ENCODE data around the gene PRLR. TPM values are rescaled to one million over a fixed set of nuclear protein-coding genes. Genes with fewer than 3 reads are reported as not detected.
A peak's percentile ranks its signal among the peaks of the same experiment; 100 is the strongest.

The PRLR gene
- total RNA-seq, 2 experiments from 2014 or later: 0.02 TPM; not detected in 1

DNA sequence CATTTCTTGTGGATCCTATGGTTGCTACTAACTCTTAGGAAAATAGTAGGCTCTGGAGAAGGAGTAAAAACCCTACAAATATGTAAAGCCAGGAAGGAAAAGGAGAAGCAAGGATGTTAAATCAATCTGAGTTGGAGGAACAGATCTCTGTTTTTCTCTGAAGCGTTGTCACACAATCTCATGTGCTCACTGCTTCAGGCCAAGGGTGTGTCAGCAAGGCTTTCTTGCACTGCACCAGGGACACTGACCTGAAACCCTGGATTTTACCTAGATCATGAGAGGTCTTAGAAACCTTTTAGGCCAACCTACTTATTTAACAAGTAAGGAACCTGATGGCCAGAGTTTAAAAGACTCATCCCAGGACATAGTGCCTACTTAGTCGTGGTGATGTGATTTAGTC is 170.1 kb downstream of the PRLR start:
- Mint-ChIP-seq H3K4me3 (no peak overlapping the region), H3K27ac (no peak overlapping the region), H3K36me3 (ENCODE audit: low read depth) (no peaks in the 10 kb centered on the region), H3K4me1 (peaks cover 9% of the 10 kb centered on the region), H3K9me3 (ENCODE audit: low read depth) (no peaks in the 10 kb centered on the region), H3K27me3 (peaks cover 36% of the 10 kb centered on the region)
- CTCF ChIA-PET: no interaction called here
- DNase-seq: no peak
- POLR2A ChIA-PET: no interaction called here
- intact Hi-C loops (cut with DNase I, micrococcal nuclease): no loop called here
- ATAC-seq: no peak

DNA sequence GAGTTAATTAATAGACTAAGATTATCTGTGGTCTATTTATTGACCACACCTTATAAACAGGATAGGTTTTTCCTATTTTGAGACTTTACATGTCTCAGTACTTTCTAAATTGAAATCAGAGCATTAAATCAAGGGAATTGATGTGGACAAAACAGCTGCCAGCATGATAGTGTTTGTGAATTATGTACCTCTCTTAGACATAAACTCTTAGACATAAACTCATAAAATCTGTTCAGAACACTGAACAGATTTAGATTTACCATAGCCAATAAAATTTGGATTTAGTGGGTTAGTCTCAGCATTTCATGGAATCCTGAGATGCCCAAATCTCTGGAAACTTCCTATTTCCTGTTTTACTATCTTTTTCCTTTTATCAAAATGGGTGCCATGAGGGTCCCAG is 171.0 kb downstream of the PRLR start:
- H3K27me3 Mint-ChIP-seq: peaks cover 35% of the 10 kb centered on the region

GRCh38 chr5:35058374-35058788 is 171.9 kb downstream of the PRLR start:
- Mint-ChIP-seq H3K27me3 (peaks cover 39% of the 10 kb centered on the region), H3K9me3 (ENCODE audit: low read depth) (no peaks in the 10 kb centered on the region), H3K4me3 (no peak overlapping the region), H3K27ac (no peak overlapping the region), H3K4me1 (peaks cover 9% of the 10 kb centered on the region), H3K36me3 (ENCODE audit: low read depth) (no peaks in the 10 kb centered on the region)
- ChIA-PET CTCF (no interaction called here), POLR2A (no interaction called here)
- DNase-seq (peak; percentile 5), ATAC-seq (peak; percentile 87)
- intact Hi-C loops (cut with DNase I, micrococcal nuclease): loop anchor here in 1 of 2 experiments (1.0 to 2.0 kb wide), 3 partner anchors 72 to 794 kb away; no protein-coding TSS in a partner anchor

More for the DNA sequence above, 171.0 kb downstream of the PRLR start:
- H3K36me3 Mint-ChIP-seq (ENCODE audit: low read depth): no peaks in the 10 kb centered on the region
- ChIA-PET POLR2A (interaction anchor here (0.6 kb wide), 1 partner anchor 850 kb away, joined by 4 read pairs; no protein-coding TSS in a partner anchor), CTCF (no interaction called here)
- H3K4me1 Mint-ChIP-seq: peaks cover 9% of the 10 kb centered on the region
- intact Hi-C loops (cut with DNase I, micrococcal nuclease): loop anchor here in 1 of 2 experiments (2.0 kb wide), 2 partner anchors 260 to 794 kb away; no protein-coding TSS in a partner anchor
- ATAC-seq: no peak
- no peaks in the 10 kb centered on the region for H3K9me3 Mint-ChIP-seq (ENCODE audit: low read depth)
- DNase-seq: no peak
- H3K27ac Mint-ChIP-seq: no peak overlapping the region
- no peak overlapping the region for H3K4me3 Mint-ChIP-seq

DNA sequence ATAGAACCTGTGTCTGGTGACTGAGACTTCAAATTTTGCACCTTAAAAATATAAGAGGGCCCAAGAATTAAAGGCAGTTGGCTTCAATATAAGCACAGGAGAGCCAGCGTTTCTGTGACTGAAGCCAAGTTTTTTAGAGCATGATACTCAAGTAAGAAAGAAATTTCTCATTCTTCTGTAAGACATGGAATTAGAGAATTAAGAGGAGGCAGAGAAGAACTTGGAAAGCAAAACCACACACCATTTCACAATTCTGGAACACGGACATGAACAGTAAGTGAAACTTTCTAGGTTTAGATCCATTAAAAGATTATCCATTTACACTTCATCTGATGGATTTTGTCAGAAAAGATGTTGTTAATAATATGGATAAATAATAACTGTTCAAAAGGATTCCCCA is 173.6 kb downstream of the PRLR start:
- H3K4me3 Mint-ChIP-seq: no peak overlapping the region
- H3K4me1 Mint-ChIP-seq: peaks cover 9% of the 10 kb centered on the region
- ChIA-PET POLR2A (no interaction called here), CTCF (no interaction called here)
- H3K27me3 Mint-ChIP-seq: peaks cover 37% of the 10 kb centered on the region
- no peak for ATAC-seq
- intact Hi-C loops (cut with DNase I, micrococcal nuclease): no loop called here
- no peaks in the 10 kb centered on the region for H3K36me3 Mint-ChIP-seq (ENCODE audit: low read depth)
- no peak for DNase-seq
- no peaks in the 10 kb centered on the region for H3K9me3 Mint-ChIP-seq (ENCODE audit: low read depth)
- H3K27ac Mint-ChIP-seq: no peak overlapping the region

GRCh38 chr5:35052838-35053237 is 177.4 kb downstream of the PRLR start:
- Mint-ChIP-seq H3K9me3 (ENCODE audit: low read depth) (no peaks in the 10 kb centered on the region), H3K27ac (no peak overlapping the region), H3K36me3 (ENCODE audit: low read depth) (no peaks in the 10 kb centered on the region), H3K4me1 (peaks cover 2% of the 10 kb centered on the region), H3K4me3 (no peak overlapping the region), H3K27me3 (peaks cover 40% of the 10 kb centered on the region)
- no peak for ATAC-seq
- intact Hi-C loops (cut with DNase I, micrococcal nuclease): no loop called here
- DNase-seq: no peak
- ChIA-PET CTCF (no interaction called here), POLR2A (no interaction called here)

- H3K36me3 Mint-ChIP-seq (ENCODE audit: low read depth): no peaks in the 10 kb centered on the region
- no peak for ATAC-seq
- CTCF ChIA-PET: no interaction called here
Measured at GRCh38 chr5:35050541-35051126, 179.7 kb downstream of the PRLR start.

GRCh38 chr5:35048910-35049309 is 181.4 kb downstream of the PRLR start:
- Mint-ChIP-seq H3K4me3 (no peak overlapping the region), H3K27me3 (peaks cover 29% of the 10 kb centered on the region), H3K27ac (no peak overlapping the region), H3K4me1 (no peaks in the 10 kb centered on the region), H3K36me3 (ENCODE audit: low read depth) (no peaks in the 10 kb centered on the region), H3K9me3 (ENCODE audit: low read depth) (no peaks in the 10 kb centered on the region)
- ChIA-PET CTCF (interaction anchor here (0.7 kb wide), 1 partner anchor 1340 kb away, joined by 4 read pairs; no protein-coding TSS in a partner anchor), POLR2A (no interaction called here)
- intact Hi-C loops (cut with DNase I, micrococcal nuclease): no loop called here
- DNase-seq: no peak
- ATAC-seq: no peak

More at GRCh38 chr5:35050541-35051126, 179.7 kb downstream of the PRLR start:
- H3K4me1 Mint-ChIP-seq: no peaks in the 10 kb centered on the region
- H3K9me3 Mint-ChIP-seq (ENCODE audit: low read depth): no peaks in the 10 kb centered on the region
- H3K4me3 Mint-ChIP-seq: no peak overlapping the region
- no peak for DNase-seq
- POLR2A ChIA-PET: no interaction called here
- intact Hi-C loops (cut with DNase I, micrococcal nuclease): no loop called here
- H3K27ac Mint-ChIP-seq: no peak overlapping the region
- peaks cover 36% of the 10 kb centered on the region for H3K27me3 Mint-ChIP-seq

DNA sequence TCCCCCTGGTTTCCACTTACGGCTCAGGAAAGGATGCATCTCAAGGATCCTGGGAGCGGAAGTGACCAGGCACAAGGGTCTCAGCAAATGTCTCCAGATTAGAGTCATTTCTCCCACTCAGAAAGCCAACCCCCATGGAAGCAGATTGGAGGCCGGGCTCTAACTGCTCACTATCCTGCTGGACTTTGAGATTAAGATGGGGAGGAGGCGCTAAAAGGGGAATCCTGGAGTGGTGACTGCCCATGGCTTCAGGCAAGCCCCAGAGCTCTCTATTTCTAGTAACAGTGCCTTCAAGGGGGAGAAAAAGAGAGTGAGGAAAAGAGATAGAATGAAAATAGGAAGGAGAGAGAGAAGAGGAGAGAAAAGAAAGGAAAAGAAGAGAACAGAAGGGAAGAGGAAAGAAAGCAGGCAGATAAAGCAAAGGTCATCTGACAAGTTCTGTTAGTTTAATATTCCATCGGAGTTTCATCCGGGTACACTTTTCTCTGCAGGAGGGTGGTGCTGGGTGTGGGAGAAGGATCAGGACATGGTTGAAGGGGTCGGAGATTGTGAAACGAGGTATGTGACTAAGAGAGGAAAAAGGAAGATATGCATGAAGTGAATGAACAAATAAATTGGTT is 182.4 kb downstream of the PRLR start, which contains the start of gene AGXT2:
AGXT2 (minus strand) TSS at position 165 of the 620 bp plus-strand sequence; CDS start at position 108, 57 bp downstream.
- intact Hi-C loops (cut with DNase I, micrococcal nuclease): no loop called here
- no peaks in the 10 kb centered on the region for H3K4me1 Mint-ChIP-seq
- DNase-seq (no peak), ATAC-seq (no peak)
- peaks cover 23% of the 10 kb centered on the region for H3K27me3 Mint-ChIP-seq
- no peak within 1 kb of the TSS for H3K4me3 Mint-ChIP-seq
- ChIA-PET POLR2A (no interaction called here), CTCF (no interaction called here)
- H3K9me3 Mint-ChIP-seq (ENCODE audit: low read depth): no peaks in the 10 kb centered on the region
- no peak within 1 kb of the TSS for H3K27ac Mint-ChIP-seq
- H3K36me3 Mint-ChIP-seq (ENCODE audit: low read depth): no peaks in the 10 kb centered on the region

DNA sequence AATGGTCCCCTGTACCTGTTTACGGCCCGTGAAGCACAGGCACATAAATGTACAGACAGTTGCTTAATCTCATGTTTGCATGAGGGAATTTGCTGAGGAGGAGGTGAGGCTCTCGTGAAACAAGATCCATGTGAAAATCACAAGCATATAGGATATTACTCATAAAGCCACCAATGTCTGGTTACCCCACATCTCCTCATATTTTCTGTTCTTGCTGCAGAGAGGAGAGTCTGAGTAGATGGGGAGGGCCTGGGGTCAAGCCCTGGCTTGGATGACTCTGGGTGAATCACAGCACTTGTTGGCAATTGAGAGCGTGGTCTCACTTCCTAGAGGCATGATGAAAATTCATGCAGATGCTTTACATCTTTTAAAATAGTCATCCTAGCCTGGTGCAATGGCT is 183.5 kb downstream of the PRLR start:
- no peaks in the 10 kb centered on the region for H3K9me3 Mint-ChIP-seq (ENCODE audit: low read depth)
- H3K4me3 Mint-ChIP-seq: no peak overlapping the region
- H3K27me3 Mint-ChIP-seq: peaks cover 26% of the 10 kb centered on the region
- no peaks in the 10 kb centered on the region for H3K36me3 Mint-ChIP-seq (ENCODE audit: low read depth)
- intact Hi-C loops (cut with DNase I, micrococcal nuclease): no loop called here
- no peaks in the 10 kb centered on the region for H3K4me1 Mint-ChIP-seq
- CTCF ChIA-PET: no interaction called here
- POLR2A ChIA-PET: no interaction called here
- no peak for DNase-seq
- ATAC-seq: peak; percentile 64
- no peak overlapping the region for H3K27ac Mint-ChIP-seq

DNA sequence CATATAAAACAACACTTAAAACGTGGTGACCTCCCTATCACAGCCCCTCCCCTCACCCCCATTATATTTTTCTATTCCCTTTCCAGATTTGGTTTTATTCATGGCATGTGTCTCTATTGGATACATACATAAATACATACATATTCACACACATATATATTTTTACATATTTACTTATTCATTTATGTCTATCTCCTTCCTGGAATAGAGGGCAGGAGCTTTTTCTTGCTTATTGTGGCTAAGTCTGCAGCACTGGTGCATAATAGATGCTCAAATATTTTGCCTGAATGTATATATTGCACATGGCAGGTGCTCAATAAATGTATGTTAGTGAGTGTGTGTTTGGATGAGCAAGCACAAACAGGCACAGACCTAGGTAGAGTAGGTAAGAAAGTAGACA is 185.0 kb downstream of the PRLR start:
- Mint-ChIP-seq H3K4me3 (no peak overlapping the region), H3K9me3 (ENCODE audit: low read depth) (no peaks in the 10 kb centered on the region), H3K27me3 (peaks cover 29% of the 10 kb centered on the region), H3K36me3 (ENCODE audit: low read depth) (no peaks in the 10 kb centered on the region), H3K4me1 (no peaks in the 10 kb centered on the region), H3K27ac (no peak overlapping the region)
- ChIA-PET CTCF (no interaction called here), POLR2A (no interaction called here)
- no peak for DNase-seq
- intact Hi-C loops (cut with DNase I, micrococcal nuclease): no loop called here
- ATAC-seq: no peak

DNA sequence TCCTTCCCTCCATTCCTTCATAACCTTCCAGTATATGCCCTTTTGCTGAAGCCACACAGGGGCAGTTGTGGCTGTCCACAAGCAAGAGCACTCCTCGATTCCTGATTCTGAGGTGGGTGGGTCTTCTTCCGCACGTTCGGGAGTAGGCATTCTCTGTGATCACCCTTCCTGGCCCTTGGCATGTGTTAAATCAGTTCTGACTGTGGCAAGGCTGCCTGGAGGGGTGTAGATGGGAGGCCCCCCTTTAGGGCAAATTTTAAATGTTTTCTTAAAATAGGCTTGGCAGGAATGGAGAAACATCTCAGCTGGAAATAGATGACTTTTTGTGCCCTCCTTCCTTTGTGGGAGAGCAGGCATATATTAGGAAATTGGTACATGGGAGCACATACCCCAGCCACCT is 185.6 kb downstream of the PRLR start:
- DNase-seq (no peak), ATAC-seq (no peak)
- H3K4me3 Mint-ChIP-seq: no peak overlapping the region
- H3K9me3 Mint-ChIP-seq (ENCODE audit: low read depth): no peaks in the 10 kb centered on the region
- H3K36me3 Mint-ChIP-seq (ENCODE audit: low read depth): no peaks in the 10 kb centered on the region
- H3K27ac Mint-ChIP-seq: no peak overlapping the region
- ChIA-PET CTCF (interaction anchor here (0.5 kb wide), 1 partner anchor 459 kb away, joined by 4 read pairs; no protein-coding TSS in a partner anchor), POLR2A (no interaction called here)
- intact Hi-C loops (cut with DNase I, micrococcal nuclease): no loop called here
- peaks cover 33% of the 10 kb centered on the region for H3K27me3 Mint-ChIP-seq
- no peaks in the 10 kb centered on the region for H3K4me1 Mint-ChIP-seq

DNA sequence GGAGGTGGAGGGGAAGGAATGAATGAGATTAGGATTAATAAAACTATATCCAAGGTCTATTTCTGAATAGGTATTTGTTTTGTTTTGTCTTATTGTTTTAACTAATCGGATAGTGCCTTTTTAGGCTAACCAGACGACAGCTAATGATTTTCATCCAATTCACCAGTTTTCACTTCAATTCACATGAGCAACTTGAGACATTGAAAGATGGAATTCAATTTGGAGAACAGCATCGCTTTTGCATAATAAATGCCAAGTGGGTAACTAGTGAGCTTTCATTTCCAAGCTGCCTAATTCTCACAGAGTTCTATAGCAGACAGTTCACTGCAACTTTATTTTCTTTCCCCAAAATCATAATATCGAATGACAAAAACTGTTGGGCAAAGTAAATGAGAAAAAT is 187.5 kb downstream of the PRLR start:
- Mint-ChIP-seq H3K36me3 (ENCODE audit: low read depth) (no peaks in the 10 kb centered on the region), H3K4me3 (no peak overlapping the region), H3K27me3 (peaks cover 33% of the 10 kb centered on the region), H3K27ac (no peak overlapping the region), H3K4me1 (no peaks in the 10 kb centered on the region), H3K9me3 (ENCODE audit: low read depth) (no peaks in the 10 kb centered on the region)
- intact Hi-C loops (cut with DNase I, micrococcal nuclease): no loop called here
- ATAC-seq (no peak), DNase-seq (no peak)
- ChIA-PET POLR2A (no interaction called here), CTCF (interaction anchor here (1.0 to 1.2 kb wide), 2 partner anchors 10 to 39 kb away, joined by 3 to 5 read pairs; no protein-coding TSS in a partner anchor)

All from activated CD4-positive, alpha-beta T cell treated with anti-CD3 and anti-CD28 coated beads for 36 hours (primary cell).